Liver (tissue), 3 donors: Measurements from ENCODE around the gene ZNF740.

ENCODE experiments used
- ATF3 ChIP-seq: IDR thresholded peaks from 2 replicates; pipeline ENCODE4 v1.6.1; 2016; ENCODE audit warnings: antibody characterized with exemption
- CTCF ChIP-seq: fragments of 150-350 bp; IDR thresholded peaks from 2 replicates; pipeline ENCODE4 v1.5.1; 2017; ENCODE audit warnings: improper control_type of control experiment, low read depth, low read length; ENCODE audit not compliant: missing input control
- EGR1 ChIP-seq, 2 donors: IDR thresholded peaks; 2 replicates each; pipeline ENCODE4 v1.6.1; 2016 to 2018; ENCODE audit warnings: antibody characterized with exemption in 2 of 2, low read depth in 2 of 2
- FOXA1 ChIP-seq: IDR thresholded peaks from 2 replicates; pipeline ENCODE4 v1.6.1; 2016; ENCODE audit warnings: antibody characterized with exemption
- GABPA ChIP-seq, 2 donors: IDR thresholded peaks in 1 of 2; conservative IDR thresholded peaks in 1 of 2; 2 replicates each; pipeline ENCODE4 v1.6.1; 2016; ENCODE audit warnings: antibody characterized with exemption in 2 of 2, mild to moderate bottlenecking in 1 of 2, moderate library complexity in 1 of 2
- HNF4G ChIP-seq: IDR thresholded peaks from 2 replicates; pipeline ENCODE4 v1.6.1; 2016; ENCODE audit warnings: antibody characterized with exemption
- MAX ChIP-seq: IDR thresholded peaks from 2 replicates; pipeline ENCODE4 v1.6.1; 2016; ENCODE audit warnings: antibody characterized with exemption
- RAD21 ChIP-seq, 2 donors: IDR thresholded peaks; 2 replicates each; pipeline ENCODE4 v1.6.1; 2016; ENCODE audit warnings: antibody characterized with exemption in 2 of 2, mild to moderate bottlenecking in 2 of 2
- REST ChIP-seq: IDR thresholded peaks from 2 replicates; pipeline ENCODE4 v1.6.1; 2016; ENCODE audit warnings: antibody characterized with exemption, mild to moderate bottlenecking
- TAF1 ChIP-seq: conservative IDR thresholded peaks from 2 replicates; pipeline ENCODE4 v1.6.1; 2016; ENCODE audit warnings: antibody characterized with exemption, mild to moderate bottlenecking
- YY1 ChIP-seq: IDR thresholded peaks from 2 replicates; pipeline ENCODE4 v1.6.1; 2016; ENCODE audit warnings: antibody characterized with exemption, mild to moderate bottlenecking
- donor health status: healthy.
- donor health status: healthy.

- no peak for TF ChIP-seq CTCF
- TF ChIP-seq RAD21 (IDR thresholded peaks at IDR 0.05), result no peak
- TF ChIP-seq MAX, result no peak
- TF ChIP-seq HNF4G, result no peak
- TF ChIP-seq EGR1 (IDR thresholded peaks at IDR 0.05; ENCODE audit: low read depth in 2 of 2), result no peak
- TF ChIP-seq TAF1, result no peak
- TF ChIP-seq GABPA (IDR thresholded peaks at IDR 0.05 in 1 of 2, conservative IDR thresholded peaks at IDR 0.05 in 1 of 2), result no peak
- no peak for TF ChIP-seq REST
- TF ChIP-seq ATF3, result no peak
- no peak for TF ChIP-seq YY1
- TF ChIP-seq FOXA1, result no peak
Observed at GRCh38 chr12:53210843-53211242, 30.3 kb downstream of the ZNF740 start.
